Sigmoid colon (tissue), 7 donors: ENCODE results near the gene PTPA. TPM values are rescaled to one million over a fixed set of nuclear protein-coding genes. Genes with fewer than 3 reads are reported as not detected.
"Not testable (repeated sequence)": the region's sequence is repeated elsewhere in the genome, so short reads cannot be mapped to it uniquely, and the experiment has no call there.

Experiments
- DNase-seq: peaks from one replicate; pipeline ENCODE4 v3.0.0-alpha.2; 2019
- H3K27ac ChIP-seq, 4 donors: fragments of 200-600 bp; sonication (generic); one replicate each; pipeline ENCODE4 v1.5.1; 2016 to 2019; ENCODE audit warnings: mild to moderate bottlenecking in 1 of 4
- H3K27me3 ChIP-seq, 3 donors: fragments of 200-600 bp; sonication (generic); one replicate each; pipeline ENCODE4 v1.5.1; 2019; ENCODE audit warnings: mild to moderate bottlenecking in 1 of 3
- H3K36me3 ChIP-seq, 4 donors: fragments of 200-600 bp; sonication (generic); one replicate each; pipeline ENCODE4 v1.5.1; 2016 to 2019
- H3K4me1 ChIP-seq, 4 donors: fragments of 200-600 bp; sonication (generic); one replicate each; pipeline ENCODE4 v1.5.1; 2017 to 2019
- H3K4me3 ChIP-seq, 4 donors: fragments of 200-600 bp; sonication (generic); one replicate each; pipeline ENCODE4 v1.5.1; 2017 to 2019; ENCODE audit warnings: mild to moderate bottlenecking in 2 of 4, moderate library complexity in 1 of 4
- H3K9me3 ChIP-seq, 4 donors: fragments of 200-600 bp in 3 of 4; sonication (generic) in 3 of 4; one replicate each; pipeline versions ENCODE4 v1.5.1 to v1.6.1; 2013 to 2019
- CTCF ChIP-seq, 4 experiments: fragments of 450-650 bp in 3 of 4; fragments of 200-600 bp in 1 of 4; IDR thresholded peaks; one replicate each; pipeline ENCODE4 v1.5.1; 2016 to 2019; ENCODE audit warnings: antibody characterized with exemption in 4 of 4, mild to moderate bottlenecking in 3 of 4, moderate library complexity in 2 of 4
- EP300 ChIP-seq, 4 donors: sonication (generic); formaldehyde crosslinking; IDR thresholded peaks; one replicate each; pipeline ENCODE4 v1.6.1; 2017; ENCODE audit warnings: antibody characterized with exemption in 4 of 4
- POLR2A ChIP-seq, 2 donors: fragments of 450-650 bp; IDR thresholded peaks; one replicate each; pipeline ENCODE4 v1.6.1; 2016; ENCODE audit warnings: antibody characterized with exemption in 2 of 2, mild to moderate bottlenecking in 2 of 2, moderate library complexity in 2 of 2
- POLR2AphosphoS5 ChIP-seq, 4 donors: sonication (generic); formaldehyde crosslinking; IDR thresholded peaks; one replicate each; pipeline ENCODE4 v1.6.1; 2017; ENCODE audit warnings: antibody characterized with exemption in 4 of 4
- WGBS, 2 donors: extraction: QIAGEN DNeasy Blood & Tissue Kit; methylation state at CpG; one replicate each; pipeline ENCODE4 v1.1.7; 2013; 5-methylcytosine and 5-hydroxymethylcytosine counted together
- intact Hi-C: fragments of 100-400 bp; cut with DNase I; formaldehyde crosslinking; loops from one replicate; pipeline ENCODE4 v1.15.1; 2023
- polyA plus RNA-seq, 3 donors: library from polyadenylated mRNA; stranded (reverse); fragments of 200-250 nt; gene quantifications; one replicate each; pipeline ENCODE4 v1.2.3, GENCODE V29; 2013
- total RNA-seq, 4 donors: library from RNA; depleted of rRNA; stranded (reverse); fragments of >200 nt; gene quantifications; one replicate each; pipeline ENCODE4 v1.1.0, GENCODE V29; 2016
- donor health status: healthy with polysubstance abuse.
- donor health status: Bipolar disorder and iron deficiency.
- donor health status: healthy.

PTPA gene
- total and polyA plus RNA-seq, 7 donors: 50.2 to 141 (median 78.5) TPM

- Histone ChIP-seq H3K27me3 (no peaks in the 10 kb centered on the region), H3K27ac (no peak overlapping the region), H3K9me3 (no peaks in the 10 kb centered on the region), H3K36me3 (peaks cover 0 to 65% (median 12%) of the 10 kb centered on the region in 4 donors), H3K4me1 (peaks cover 0 to 6% (median 2%) of the 10 kb centered on the region in 4 donors), H3K4me3 (no peak overlapping the region)
- intact Hi-C loops: no loop called here
- WGBS, 2 donors: 83 to 84% methylated on average over 10 of the region's 10 CpGs
- DNase-seq: no peak
- TF ChIP-seq POLR2A (IDR thresholded peaks at IDR 0.05) (no peak), POLR2AphosphoS5 (IDR thresholded peaks at IDR 0.05) (no peak), CTCF (IDR thresholded peaks at IDR 0.05) (no peak)
These were observed 15.8 kb downstream of the PTPA start for GRCh38 chr9:129126749-129127618.

GRCh38 chr9:129128689-129129088, 17.5 kb downstream of the PTPA start:
- Histone ChIP-seq H3K9me3 (no peaks in the 10 kb centered on the region), H3K27ac (no peak overlapping the region), H3K4me3 (no peak overlapping the region), H3K36me3 (peaks cover 0 to 56% (median 10%) of the 10 kb centered on the region in 4 donors), H3K4me1 (peaks cover 0 to 6% (median 2%) of the 10 kb centered on the region in 4 donors), H3K27me3 (no peaks in the 10 kb centered on the region)
- intact Hi-C loops: no loop called here
- DNase-seq: no peak
- 94% methylated on average over 5 of the region's 5 CpGs for whole genome bisulfite sequencing, 2 donors
- TF ChIP-seq POLR2A (IDR thresholded peaks at IDR 0.05) (no peak), POLR2AphosphoS5 (IDR thresholded peaks at IDR 0.05) (no peak), CTCF (IDR thresholded peaks at IDR 0.05) (no peak), EP300 (IDR thresholded peaks at IDR 0.05) (no peak)

GRCh38 chr9:129130271-129130670, 19.1 kb downstream of the PTPA start:
- H3K36me3 ChIP-seq: peaks cover 0 to 54% (median 4%) of the 10 kb centered on the region in 4 donors
- not testable (repeated sequence) for H3K27me3 ChIP-seq, DNase-seq, H3K4me3 ChIP-seq, H3K9me3 ChIP-seq, H3K27ac ChIP-seq, H3K4me1 ChIP-seq
- intact Hi-C loops: loop anchor here (2.0 to 5.0 kb wide), 2 partner anchors 112 to 653 kb away; no protein-coding TSS in a partner anchor
- WGBS, 2 donors: 91 to 95% methylated on average over 7 of the region's 7 CpGs

- intact Hi-C loops: loop anchor here (2.0 to 5.0 kb wide), 2 partner anchors 112 to 652 kb away; no protein-coding TSS in a partner anchor
- H3K4me1 ChIP-seq: peaks cover 0 to 6% (median 2%) of the 10 kb centered on the region in 4 donors
- H3K4me3 ChIP-seq: no peak overlapping the region
- no peaks in the 10 kb centered on the region for H3K27me3 ChIP-seq
- peaks cover 0 to 54% (median 6%) of the 10 kb centered on the region in 4 donors for H3K36me3 ChIP-seq
- WGBS, 2 donors: 65 to 82% methylated on average over 3 of the region's 3 CpGs
- no peak for DNase-seq
- TF ChIP-seq EP300 (IDR thresholded peaks at IDR 0.05) (no peak), CTCF (IDR thresholded peaks at IDR 0.05) (no peak), POLR2AphosphoS5 (IDR thresholded peaks at IDR 0.05) (no peak), POLR2A (IDR thresholded peaks at IDR 0.05) (no peak)
- no peak overlapping the region for H3K27ac ChIP-seq
- H3K9me3 ChIP-seq: no peaks in the 10 kb centered on the region
These were observed 19.6 kb downstream of the PTPA start for GRCh38 chr9:129130791-129131190.

GRCh38 chr9:129131300-129132145, 20.3 kb downstream of the PTPA start:
- Histone ChIP-seq H3K27me3 (no peaks in the 10 kb centered on the region), H3K4me1 (peaks cover 0 to 6% (median 2%) of the 10 kb centered on the region in 4 donors), H3K36me3 (peaks cover 0 to 62% (median 7%) of the 10 kb centered on the region in 4 donors), H3K27ac (peak overlapping the region in 1 of 4 donors; percentile 26), H3K4me3 (no peak overlapping the region), H3K9me3 (no peaks in the 10 kb centered on the region)
- intact Hi-C loops: loop anchor here (2.0 to 5.0 kb wide), 3 partner anchors 111 to 651 kb away; partner anchors contain the start of gene C9orf50
- no peak for TF ChIP-seq EP300 (IDR thresholded peaks at IDR 0.05)
- no peak for TF ChIP-seq POLR2AphosphoS5 (IDR thresholded peaks at IDR 0.05)
- TF ChIP-seq CTCF (IDR thresholded peaks at IDR 0.05): peak; percentile 92 to 99 (median 96)
- peak; percentile 90 for DNase-seq
- WGBS, 2 donors: 41 to 46% methylated on average over 13 of the region's 13 CpGs
